ENCODE results near the gene IZUMO3. TPM values are rescaled to one million over a fixed set of nuclear protein-coding genes. Genes with fewer than 3 reads are reported as not detected.

IZUMO3 gene
- total RNA-seq, 2 donors from 2014 or later = not detected

GRCh38 chr9:24500761-24501160 is 44.9 kb downstream of the IZUMO3 start:
- no peak overlapping the region for H3K4me3 ChIP-seq
- 68% methylated on average over 3 of the region's 3 CpGs for WGBS
- no peak for DNase-seq (ENCODE audit: low spot score)
- no peaks in the 10 kb centered on the region for H3K27me3 ChIP-seq (replicated peaks; ENCODE audit: insufficient read depth)
- no peaks in the 10 kb centered on the region for H3K9me3 ChIP-seq
- no peaks in the 10 kb centered on the region for H3K4me1 ChIP-seq (replicated peaks)
- TF ChIP-seq CTCF (IDR thresholded peaks at IDR 0.05) = no peak
- no peaks in the 10 kb centered on the region for H3K36me3 ChIP-seq
- no peak overlapping the region for H3K27ac ChIP-seq
- intact Hi-C loops (cut with DNase I) = no loop called here

- Histone ChIP-seq H3K27me3 (replicated peaks; ENCODE audit: insufficient read depth) (no peaks in the 10 kb centered on the region), H3K27ac (no peak overlapping the region), H3K4me1 (replicated peaks) (no peaks in the 10 kb centered on the region), H3K9me3 (no peaks in the 10 kb centered on the region), H3K36me3 (no peaks in the 10 kb centered on the region), H3K4me3 (no peak overlapping the region)
- 38% methylated on average over 2 of the region's 2 CpGs for WGBS
- no peak for TF ChIP-seq POLR2AphosphoS5 (IDR thresholded peaks at IDR 0.05)
- DNase-seq (ENCODE audit: low spot score) = no peak
- intact Hi-C loops (cut with DNase I) = no loop called here
These were observed 47.1 kb downstream of the IZUMO3 start for GRCh38 chr9:24498632-24499031.

DNA sequence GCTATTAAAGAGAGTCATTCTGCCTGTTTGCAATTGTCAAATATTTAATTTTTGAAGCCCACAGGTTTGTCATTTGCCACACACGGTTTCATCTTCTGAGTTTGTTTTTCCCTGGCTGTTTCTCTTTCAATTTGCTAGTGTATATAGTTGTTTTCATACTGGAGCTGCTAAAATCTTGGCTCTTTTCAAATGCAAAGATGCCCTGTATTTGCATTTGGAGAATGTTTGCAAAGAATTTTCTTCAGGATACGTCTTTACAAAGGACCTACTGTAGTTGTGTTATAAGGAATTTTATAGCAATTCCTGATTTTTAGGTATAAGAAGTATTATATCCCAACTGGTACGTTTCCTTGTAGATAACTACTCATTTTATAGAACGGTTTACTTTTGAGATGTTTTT is 48.0 kb downstream of the IZUMO3 start:
- H3K4me1 ChIP-seq (replicated peaks) = no peaks in the 10 kb centered on the region
- H3K27me3 ChIP-seq (replicated peaks; ENCODE audit: insufficient read depth) = no peaks in the 10 kb centered on the region
- TF ChIP-seq POLR2AphosphoS5 (IDR thresholded peaks at IDR 0.05) (no peak), POLR2A (IDR thresholded peaks at IDR 0.05) (no peak), CTCF (IDR thresholded peaks at IDR 0.05) (no peak)
- H3K27ac ChIP-seq = no peak overlapping the region
- H3K4me3 ChIP-seq = no peak overlapping the region
- no peaks in the 10 kb centered on the region for H3K36me3 ChIP-seq
- no peak for DNase-seq (ENCODE audit: low spot score)
- 65% methylated on average over 4 of the region's 4 CpGs for WGBS
- no peaks in the 10 kb centered on the region for H3K9me3 ChIP-seq
- intact Hi-C loops (cut with DNase I) = no loop called here
